HuH-7 (cell line): Measurements from ENCODE around the gene EYS.
A peak's percentile ranks its signal among the peaks of the same experiment; 100 is the strongest.
"Not testable (repeated sequence)": the region's sequence is repeated elsewhere in the genome, so short reads cannot be mapped to it uniquely, and the experiment has no call there.

Experiments used
- DNase-seq: peaks from one replicate; pipeline ENCODE4 v3.0.0; 2011; ENCODE audit warnings: low spot score

Gene EYS

DNA sequence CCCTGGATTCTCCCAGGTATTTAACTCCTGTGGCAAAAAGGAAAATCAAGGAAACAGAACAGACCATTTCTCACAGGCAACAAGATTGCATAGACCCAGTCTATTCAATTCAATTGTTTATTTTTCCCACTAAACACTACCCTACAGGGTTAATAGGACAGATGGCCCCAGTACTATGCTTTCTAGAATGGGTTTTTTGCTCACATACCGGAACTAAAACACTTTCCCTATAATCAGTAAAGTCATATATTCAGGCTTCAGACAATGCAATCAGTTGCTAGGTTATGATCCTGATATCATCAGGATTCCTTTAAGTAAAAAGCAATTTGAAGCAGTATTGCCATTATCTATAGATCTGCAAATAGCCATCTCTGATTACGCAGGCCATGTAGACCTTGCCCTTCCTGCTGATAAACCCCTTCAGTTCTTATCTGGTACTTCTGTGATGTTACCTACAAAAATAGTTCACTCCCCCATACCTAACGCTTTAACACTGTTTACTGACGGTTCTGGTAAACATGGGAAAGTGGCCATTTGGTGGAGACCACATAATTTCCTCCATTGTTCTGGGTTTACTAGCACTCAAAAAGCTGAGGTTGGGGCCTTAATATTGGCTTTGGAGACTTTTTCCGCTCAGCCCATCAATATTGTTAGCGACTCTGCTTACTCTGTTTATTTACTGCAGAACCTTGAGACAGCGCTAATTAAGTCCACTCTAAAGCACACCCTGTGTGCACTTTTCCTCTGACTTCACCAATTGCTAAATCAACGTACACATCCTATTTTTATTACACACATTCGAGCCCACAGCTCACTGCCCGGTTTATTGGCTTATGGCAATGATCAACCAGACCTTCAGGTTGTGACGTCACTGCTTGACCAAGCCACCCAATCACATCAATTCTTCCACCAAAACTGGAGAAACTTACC is 1405.5 kb downstream of the EYS start:
- peak; percentile 38 for DNase-seq

DNA sequence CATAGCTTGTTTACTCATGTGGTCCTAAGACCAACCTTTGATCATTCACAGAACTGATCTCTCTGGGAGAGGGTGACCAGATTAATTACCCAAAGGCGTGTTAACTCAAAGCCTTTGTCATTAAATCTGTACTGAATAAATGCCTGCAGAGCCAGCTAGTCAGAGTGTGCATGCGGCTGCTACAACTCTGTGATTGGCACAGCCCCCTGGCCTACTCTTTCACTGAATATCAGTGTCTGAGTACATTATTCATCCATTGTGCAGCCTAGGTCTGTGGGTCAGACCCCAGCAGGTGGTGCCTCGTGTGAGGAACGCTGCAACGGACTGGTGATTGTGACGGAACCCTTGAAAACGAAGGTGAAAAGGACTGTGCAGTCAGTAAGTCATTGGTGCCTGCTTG is 1407.8 kb downstream of the EYS start:
- DNase-seq = no peak

DNA sequence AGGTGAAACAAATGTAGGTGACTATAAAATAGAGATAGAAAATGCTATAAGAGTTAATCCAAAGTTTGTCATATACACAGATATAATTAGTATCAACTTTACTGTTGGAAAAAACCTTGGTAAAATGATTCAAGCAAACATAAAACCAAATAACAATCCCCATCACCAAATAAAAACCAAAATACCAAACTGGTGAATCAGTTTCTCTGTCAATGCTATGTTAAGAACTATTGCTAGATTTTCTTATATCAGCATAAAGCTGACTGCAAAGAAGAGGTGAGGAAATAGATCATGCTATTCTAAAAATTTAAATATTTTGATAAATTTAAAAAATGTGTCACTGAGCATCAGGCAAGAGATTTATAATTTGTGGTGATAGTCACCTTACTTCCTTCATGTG is 1413.0 kb downstream of the EYS start:
- no peak for DNase-seq

DNA sequence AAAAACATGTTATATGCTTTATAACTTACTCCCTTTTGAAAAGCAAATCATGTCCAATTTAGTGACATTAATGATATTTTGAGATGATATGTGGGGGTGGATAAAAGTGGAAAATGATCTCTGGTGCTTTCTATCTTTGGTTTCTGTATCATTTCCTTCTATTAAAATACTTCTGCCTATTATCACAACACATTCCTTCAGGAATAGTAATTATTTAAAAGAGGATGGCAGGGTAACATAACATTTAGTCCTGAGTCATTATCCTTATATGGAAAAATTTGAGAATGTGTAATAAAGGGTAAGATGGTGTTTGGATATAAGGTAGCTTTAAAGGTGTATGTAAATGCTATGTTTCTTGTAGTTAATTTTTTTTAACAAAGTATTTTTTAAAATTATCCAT is 1413.7 kb downstream of the EYS start:
- DNase-seq = no peak

DNA sequence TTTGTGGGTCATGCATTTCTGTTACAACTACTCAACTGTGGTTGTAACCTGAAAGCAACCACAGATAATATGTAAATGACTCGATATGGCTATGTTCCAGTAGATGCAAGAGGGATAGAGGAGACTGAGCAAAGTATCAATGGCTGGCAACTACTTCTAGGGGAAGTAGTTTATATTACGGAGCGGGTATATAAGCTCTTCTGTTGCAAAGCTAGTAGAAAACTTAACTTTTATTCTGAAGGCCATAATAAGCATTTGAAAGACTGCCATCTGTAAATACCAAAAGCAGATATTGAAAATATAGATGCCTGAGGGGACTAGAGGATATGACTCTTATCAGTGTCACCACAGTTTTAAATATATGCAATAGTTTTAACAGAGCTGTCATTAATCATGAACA is 1416.2 kb downstream of the EYS start:
- no peak for DNase-seq

DNA sequence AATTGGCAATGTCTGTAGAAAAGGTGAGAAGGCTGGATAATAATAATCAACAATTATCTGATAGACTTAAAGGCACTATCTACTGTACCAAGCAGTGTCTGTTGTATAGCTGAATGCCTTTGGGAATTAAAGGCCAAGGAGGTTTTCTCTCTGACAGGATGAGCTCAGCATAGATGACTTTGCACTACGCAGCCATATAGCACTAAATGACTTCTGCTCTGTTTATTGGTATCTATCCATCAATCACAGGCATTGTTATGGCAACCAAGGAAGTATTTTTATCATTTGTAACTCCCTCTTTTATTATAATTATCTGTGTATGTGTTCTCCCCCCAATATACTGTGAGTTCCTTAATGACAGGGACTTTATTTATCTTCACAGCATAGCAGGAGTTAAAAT is 1417.1 kb downstream of the EYS start:
- DNase-seq = no peak

DNA sequence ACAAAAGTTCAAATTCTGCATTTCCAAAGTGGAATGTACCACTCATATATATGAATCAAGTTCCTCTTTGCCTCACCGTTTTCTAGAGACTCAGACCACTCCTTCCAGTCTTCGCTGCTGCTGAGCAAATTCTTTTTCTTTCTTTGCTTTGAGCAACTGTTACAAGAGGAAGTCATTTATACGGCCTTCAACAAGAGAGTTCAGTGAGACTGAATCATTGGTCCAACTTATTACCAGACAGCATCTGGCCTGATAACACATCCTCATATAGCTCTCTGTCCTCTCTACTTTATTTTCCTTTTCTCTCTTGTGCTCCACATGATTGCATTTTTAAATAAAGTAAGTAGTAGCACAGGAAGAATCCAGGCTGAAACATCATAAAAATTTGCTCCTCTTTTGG is 1418.7 kb downstream of the EYS start:
- no peak for DNase-seq

DNA sequence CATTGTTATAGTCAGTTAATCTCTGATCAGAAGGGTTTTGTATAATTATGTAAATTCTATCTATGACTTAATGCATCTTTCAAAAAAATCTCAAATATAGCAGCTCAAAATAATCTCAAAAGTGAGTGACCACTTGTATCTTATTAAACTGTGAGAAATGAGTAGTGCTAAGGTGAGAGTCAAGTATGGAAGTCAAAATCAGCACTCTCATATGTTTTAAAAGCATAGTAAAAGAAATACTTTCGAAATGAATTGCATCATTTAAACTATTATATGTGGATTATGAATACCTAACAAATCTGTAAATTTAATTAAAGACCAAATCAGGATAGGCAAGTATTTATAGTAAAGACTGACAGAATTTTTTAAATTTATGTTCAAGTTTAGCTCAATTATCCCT is 1425.9 kb downstream of the EYS start:
- DNase-seq = no peak

DNA sequence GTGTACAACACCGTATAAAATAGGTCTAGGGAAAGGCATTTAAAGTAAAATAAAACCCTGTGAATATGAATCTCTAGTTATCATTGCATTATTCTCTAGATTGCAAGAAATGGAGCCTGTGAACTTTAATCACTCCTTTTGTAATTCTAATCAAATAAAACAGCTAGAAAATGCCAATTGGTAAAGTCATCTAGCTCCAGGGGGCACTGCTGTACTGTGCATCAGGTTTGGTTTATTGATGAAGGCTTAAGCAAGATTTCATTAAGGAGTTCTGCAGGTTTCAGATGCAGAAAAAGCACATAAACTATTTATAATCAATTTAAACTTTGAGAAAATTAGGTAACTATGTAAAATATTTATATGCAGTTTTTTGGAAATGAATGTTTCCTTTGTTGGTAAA is 1426.5 kb downstream of the EYS start:
- DNase-seq = no peak

DNA sequence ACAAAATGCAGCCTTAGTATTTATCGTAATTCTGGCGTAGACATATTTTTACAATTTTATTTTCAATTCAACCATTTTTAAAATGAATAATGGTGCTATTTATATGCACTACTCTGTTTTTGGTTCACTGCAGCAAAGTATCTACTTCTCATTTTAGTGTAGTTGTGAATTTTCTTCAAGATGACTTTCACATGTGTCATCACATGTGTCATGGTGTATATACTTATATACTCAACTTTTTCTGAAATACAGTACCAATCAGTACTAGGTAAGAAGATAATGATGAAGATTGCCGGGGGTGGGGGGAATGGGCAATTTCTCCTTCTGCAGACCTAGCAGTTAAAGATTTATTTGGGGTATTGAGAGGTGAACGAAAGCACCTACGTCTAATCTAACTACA is 1436.9 kb downstream of the EYS start:
- no peak for DNase-seq

DNA sequence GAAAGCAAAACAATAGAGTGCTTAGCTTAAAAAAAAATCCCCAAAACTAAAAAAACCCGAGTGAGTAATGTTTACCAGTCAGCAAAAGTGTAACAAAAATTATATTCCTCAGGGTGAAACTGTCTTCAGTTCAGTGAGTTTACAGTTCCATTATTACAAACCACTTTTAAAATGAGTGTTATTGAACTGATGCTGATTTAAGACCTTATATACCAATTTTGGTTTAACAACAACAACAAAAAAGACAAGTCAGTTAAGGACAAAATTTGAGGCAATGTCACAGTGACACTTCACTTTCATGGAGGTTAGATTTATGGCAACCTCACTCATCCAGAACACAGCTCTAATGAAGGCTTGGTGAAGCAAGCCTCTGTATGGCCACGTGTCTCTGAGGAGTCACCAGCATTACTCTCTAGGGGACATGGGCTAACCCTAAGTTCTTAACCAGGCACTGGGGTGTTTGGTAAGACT is 1440.6 kb downstream of the EYS start:
- no peak for DNase-seq

DNA sequence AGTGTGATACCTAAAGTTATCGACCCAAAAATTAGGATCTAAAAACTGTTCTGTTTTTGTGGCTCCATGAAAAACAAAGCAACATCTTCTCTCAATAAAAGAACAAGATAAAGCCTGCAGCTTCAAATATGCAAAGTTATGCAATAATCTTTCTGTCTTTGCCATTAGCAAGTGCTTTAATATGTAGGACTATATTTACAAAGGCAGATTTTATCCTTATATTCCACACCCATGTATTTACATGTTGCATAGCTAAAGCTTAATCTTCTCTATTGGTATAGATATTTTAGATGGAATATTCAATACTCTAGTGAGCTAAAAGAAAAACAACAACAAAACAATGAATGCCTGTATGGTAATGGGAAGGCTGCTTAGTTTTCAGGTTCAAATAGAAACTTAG is 1443.2 kb downstream of the EYS start:
- DNase-seq = no peak

DNA sequence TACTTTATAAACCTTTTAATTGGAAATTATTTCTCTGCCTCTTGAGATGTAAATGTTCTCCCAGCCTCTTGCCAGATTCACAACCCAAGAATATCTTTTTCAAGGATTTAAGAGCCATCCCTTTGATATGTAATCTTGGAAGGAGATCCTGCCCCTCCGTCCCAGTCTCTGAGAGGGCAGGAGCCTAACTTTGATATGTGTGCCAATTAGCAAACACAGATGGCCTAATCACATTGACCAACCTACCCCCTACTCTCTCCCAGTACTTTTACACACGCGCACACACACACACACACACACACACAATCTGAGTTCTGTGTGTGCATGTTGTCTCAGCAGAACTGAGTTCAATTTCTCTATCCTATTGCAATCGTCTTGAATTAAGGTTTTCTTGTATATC is 1447.7 kb downstream of the EYS start:
- no peak for DNase-seq

DNA sequence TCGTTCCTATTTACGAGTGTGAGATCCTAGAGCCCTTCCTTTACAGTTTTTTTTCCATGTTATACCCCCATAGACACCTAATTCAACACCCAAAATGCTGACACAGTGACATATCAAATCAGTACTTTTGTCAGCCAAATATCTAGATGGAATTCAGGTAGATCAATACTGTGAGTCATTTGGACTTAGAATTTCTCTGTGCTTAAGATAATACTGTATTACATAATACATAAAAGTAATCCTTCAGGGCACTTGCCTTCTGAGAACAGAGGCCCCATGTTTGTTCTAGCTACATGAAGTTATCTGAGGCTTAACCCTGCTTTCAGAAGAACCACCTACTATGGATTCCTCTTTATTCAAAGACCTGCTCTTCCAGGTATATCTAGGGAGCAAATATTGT is 1448.3 kb downstream of the EYS start:
- DNase-seq = no peak

DNA sequence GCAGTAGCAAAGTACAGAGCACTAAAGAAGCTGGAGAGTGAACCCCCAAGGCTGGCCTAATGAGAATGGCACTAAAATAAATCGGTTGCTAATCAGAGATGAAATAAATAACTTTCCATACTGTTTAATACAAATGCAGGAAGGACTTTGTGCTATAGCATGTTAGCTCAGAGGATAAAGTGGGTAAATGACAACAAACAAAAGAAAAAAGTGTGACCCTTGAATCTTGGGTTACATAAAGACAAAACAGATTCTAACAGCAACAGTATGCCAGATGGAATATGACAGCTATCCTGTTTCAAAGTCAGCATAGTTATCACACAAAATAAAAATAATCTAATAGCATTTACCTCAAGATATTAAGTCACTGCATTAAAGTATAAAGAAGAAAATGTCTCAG is 1448.7 kb downstream of the EYS start:
- DNase-seq = no peak

DNA sequence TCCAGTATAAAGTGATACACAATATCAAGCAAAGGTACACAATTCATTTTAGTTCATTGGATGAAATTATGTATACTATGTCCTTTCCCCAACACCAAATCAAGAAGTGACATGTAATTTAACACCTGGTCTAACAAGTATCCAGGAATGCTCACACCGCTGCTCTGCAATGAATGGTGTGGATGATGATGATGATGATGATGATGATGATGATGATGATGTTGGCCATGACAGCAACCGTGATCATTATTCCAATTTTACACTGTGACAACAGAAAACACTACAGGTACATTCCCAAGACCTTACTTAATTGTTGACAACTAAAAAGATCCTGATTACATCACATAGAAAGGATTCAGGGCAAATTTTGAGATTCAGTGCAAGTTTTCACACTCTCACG is 1449.4 kb downstream of the EYS start:
- no peak for DNase-seq

DNA sequence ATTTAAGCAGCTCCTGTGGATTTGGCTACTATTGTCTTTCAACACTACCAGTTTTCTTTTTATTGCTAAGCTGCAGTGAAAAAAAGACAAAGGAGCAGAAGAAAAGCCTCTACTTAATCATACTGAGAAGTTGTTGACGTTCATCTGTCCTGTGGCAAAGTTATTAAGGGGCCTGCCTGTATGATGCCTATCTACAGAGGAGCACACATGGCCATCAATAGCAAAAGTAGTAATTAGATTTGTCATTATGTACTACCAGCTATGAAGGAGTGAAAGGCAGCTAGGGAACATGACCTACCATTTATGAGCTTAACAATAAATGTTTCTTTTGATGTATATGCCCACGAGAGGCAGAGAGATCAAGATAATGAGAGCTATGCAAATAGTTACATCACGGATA is 1450.5 kb downstream of the EYS start:
- no peak for DNase-seq

DNA sequence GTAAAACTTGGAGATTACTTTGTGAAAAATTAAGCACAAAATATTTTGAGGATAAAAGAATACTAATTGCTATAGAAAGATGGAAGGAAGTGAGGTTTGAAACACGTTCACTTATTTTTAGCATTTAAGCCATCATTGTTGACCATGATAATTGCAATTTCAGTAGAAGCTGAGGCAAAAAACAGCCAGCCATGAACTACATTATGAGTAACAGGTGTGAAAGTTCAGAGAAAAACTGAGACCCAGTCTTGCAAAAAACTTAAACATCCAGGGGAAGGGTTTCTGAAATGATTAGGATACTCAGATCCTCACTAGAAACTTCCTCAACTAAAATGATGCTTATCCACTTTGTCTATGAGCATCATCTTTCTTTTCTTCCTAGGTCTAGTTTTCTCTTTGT is 1452.0 kb downstream of the EYS start:
- DNase-seq = no peak

DNA sequence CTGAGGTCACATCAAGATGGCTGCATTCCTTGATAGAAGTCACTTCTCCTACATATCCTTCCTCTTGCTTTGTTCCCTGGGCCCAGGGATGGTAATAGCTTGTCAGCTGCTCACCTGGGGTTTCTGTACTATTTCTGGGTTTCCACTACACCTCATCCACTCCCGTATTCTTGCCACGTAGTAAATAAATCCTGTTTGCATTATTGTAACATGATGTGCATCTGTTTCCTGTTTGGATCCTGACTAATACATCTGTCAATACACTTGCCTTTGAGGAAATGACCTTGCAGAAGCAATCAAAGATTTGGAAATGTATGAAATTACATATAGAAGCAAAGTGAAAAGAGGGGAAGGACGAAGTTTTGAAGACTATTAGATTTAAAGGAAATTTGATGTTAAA is 1452.5 kb downstream of the EYS start:
- no peak for DNase-seq

DNA sequence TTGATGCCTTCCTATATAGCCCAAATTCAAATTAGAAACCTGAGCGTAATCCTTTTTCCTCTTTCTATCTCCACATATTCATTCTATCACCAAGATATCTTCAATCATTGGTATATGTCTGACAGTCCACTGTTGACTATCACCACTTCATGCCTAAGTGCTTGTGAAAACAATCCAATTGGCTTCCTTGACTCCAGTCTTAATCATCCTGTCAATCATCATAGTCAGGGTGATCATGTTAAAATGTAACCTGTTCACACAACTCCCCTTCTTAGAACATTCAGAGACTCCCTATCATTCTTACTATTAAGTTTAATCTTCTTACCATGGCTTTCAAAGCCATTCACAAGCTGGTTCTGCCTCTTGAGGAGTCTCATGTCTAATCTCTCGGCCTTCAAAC is 1454.8 kb downstream of the EYS start:
- no peak for DNase-seq

DNA sequence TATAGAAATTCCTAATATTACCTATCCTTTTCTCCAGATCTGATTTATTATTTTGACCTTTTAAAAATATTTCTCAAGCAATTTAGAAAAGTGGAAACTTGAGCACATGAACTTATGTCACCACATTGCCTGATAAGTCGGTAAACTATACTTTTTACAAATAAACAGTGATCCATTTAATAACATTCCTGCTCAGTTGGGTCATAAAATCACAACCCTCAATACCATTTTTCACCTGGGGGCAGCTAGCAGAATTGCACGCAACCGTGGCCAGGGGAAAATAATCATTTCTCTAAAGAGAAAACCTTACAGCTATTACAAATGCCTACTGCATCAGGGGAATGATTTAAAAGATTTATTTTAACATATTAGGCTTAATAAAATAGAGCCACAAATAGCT is 1456.9 kb downstream of the EYS start:
- DNase-seq = no peak

DNA sequence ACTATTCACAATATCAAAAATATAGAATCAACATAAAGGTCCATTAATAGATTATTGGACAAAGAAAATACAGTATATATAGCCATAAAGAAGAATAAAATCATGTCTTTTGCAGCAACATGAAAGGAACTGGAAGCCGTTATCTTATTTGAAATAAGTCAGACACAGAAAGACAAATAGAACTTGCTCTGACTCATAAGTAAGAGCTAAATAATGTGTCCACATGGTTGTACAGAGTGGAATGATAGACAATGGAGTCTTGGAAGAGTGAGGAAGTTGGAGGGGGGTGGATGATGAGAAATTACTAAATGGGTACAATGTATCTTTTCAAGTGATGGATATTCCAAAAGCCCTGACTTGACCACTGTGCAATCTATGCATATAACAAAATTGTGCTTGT is 1457.9 kb downstream of the EYS start:
- no peak for DNase-seq

DNA sequence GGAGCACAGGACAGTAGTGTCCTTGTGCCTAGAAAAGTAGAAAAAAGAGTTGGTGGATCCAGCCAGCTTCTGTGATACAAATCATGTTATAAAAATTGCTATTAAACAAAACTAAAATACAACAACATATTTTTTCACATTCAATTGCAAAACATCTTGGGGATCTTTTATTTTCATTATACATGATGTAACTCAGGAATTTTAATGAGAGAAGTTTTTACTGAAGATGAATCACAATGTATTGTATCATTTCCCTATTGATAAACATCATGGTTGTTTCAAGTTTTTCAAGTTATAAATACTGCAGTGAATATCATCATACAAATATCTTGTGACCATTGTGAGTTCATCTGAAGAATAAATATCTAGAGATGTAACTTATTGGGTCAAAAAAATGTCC is 1463.4 kb downstream of the EYS start:
- no peak for DNase-seq

DNA sequence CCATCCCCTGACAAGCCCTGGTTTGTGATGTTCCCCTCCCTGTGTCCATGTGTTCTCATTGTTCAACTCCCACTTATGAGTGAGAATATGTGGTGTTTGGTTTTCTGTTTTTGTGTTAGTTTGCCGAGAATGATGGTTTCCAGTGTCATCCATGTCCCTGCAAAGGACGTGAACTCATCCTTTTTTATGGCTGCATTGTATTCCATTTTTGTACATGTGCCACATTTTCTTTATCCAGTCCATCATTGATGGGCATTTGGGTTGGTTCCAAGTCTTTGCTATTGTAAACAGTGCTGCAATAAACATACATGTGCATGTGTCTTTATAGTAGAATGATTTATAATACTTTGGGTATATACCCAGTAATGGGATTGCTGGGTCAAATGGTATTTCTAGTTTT is 1468.1 kb downstream of the EYS start:
- DNase-seq = not testable (repeated sequence)
